ENCODE measurements around the gene CPPED1. TPM values are rescaled to one million over a fixed set of nuclear protein-coding genes. Genes with fewer than 3 reads are reported as not detected.

CPPED1 gene
- total and polyA plus RNA-seq, 4 donors, result 8.8 to 13.3 (median 9.5) TPM

DNA sequence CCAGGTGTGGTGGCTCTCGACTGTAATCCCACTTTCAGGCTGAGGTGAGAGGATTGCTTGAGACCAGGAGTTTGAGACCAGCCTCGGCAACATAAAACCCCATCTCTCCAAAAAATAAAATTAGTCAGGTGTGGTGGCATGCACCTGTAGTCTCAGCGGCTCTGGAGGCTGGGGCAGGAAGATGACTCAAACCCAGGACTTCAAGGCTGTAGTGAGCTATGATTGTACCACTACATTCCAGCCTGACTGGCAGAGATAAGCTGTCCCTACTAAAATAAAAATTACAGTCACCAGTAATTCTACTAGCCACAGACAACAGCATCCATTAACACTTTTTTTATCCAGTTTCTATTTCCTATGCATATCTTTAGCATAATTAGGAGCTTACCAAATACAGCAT lies 176.3 kb downstream of the CPPED1 start:
- Histone ChIP-seq H3K27ac (ENCODE audit: low read depth, low read length) (no peak overlapping the region), H3K4me3 (ENCODE audit: low read depth, low read length) (no peak overlapping the region), H3K4me1 (ENCODE audit: control insufficient read depth, insufficient read depth, low read length) (no peaks in the 10 kb centered on the region), H3K27me3 (ENCODE audit: control insufficient read depth, insufficient read depth, low read length) (no peaks in the 10 kb centered on the region), H3K36me3 (ENCODE audit: control insufficient read depth, insufficient read depth, low read length) (no peaks in the 10 kb centered on the region), H3K9me3 (ENCODE audit: control insufficient read depth, insufficient read depth, low read length) (no peaks in the 10 kb centered on the region)
- no peak for DNase-seq (ENCODE audit: low read depth in 4 of 6, low spot score in 6 of 6)
- WGBS (ENCODE audit: insufficient coverage), result 86% methylated on average over 1 of the region's 3 CpGs

DNA sequence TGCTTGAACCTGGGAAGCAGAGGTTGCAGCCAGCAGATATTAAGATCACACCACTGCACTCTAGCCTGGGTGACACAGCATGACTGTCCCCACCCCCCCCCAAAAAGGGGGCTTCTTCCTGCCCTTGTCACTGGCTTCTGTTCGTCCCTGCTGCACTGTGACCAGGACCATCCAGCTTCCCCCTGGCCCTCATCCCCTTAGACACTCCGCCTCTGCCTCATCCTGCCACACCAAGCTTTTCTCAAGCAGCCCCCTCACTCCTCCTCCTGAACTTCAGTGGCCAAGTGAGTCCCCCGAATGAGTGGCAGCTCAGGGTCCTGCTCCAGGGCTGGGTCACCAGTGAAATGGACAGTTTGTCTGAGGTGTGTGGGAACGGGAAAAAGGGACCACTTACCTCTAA lies 177.3 kb downstream of the CPPED1 start:
- no peak for DNase-seq (ENCODE audit: low read depth in 4 of 6, low spot score in 6 of 6)
- H3K4me1 ChIP-seq (ENCODE audit: control insufficient read depth, insufficient read depth, low read length), result no peaks in the 10 kb centered on the region
- no peaks in the 10 kb centered on the region for H3K9me3 ChIP-seq (ENCODE audit: control insufficient read depth, insufficient read depth, low read length)
- H3K27me3 ChIP-seq (ENCODE audit: control insufficient read depth, insufficient read depth, low read length), result no peaks in the 10 kb centered on the region
- WGBS (ENCODE audit: insufficient coverage), result 100% methylated on average over 1 of the region's 4 CpGs
- H3K27ac ChIP-seq (ENCODE audit: low read depth, low read length), result no peak overlapping the region
- no peak overlapping the region for H3K4me3 ChIP-seq (ENCODE audit: low read depth, low read length)
- no peaks in the 10 kb centered on the region for H3K36me3 ChIP-seq (ENCODE audit: control insufficient read depth, insufficient read depth, low read length)

DNA sequence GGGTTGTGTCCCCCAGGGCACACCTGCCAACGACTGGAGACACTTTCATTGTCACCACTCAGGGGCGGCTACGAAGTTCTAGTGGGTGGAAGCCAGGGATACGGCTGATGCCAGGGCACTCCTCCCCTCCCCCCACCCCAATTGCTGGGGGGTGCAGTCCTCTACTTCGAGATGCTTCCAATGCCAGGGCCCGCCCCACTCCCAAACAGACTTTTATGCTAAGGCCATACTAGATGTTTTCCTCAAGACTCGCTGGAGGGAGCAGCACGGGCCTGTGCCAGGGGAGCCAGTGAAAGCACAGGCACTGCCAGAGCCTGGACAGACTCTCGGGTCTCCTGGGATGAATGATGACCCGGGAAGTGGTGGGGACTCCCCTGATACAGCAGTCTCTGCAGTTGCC lies 178.0 kb downstream of the CPPED1 start:
- Histone ChIP-seq H3K4me3 (ENCODE audit: low read depth, low read length) (no peak overlapping the region), H3K9me3 (ENCODE audit: control insufficient read depth, insufficient read depth, low read length) (no peaks in the 10 kb centered on the region), H3K27me3 (ENCODE audit: control insufficient read depth, insufficient read depth, low read length) (no peaks in the 10 kb centered on the region), H3K27ac (ENCODE audit: low read depth, low read length) (no peak overlapping the region), H3K36me3 (ENCODE audit: control insufficient read depth, insufficient read depth, low read length) (no peaks in the 10 kb centered on the region), H3K4me1 (ENCODE audit: control insufficient read depth, insufficient read depth, low read length) (no peaks in the 10 kb centered on the region)
- WGBS (ENCODE audit: insufficient coverage), result 85% methylated on average over 6 of the region's 10 CpGs
- DNase-seq (ENCODE audit: low read depth in 4 of 6, low spot score in 6 of 6), result no peak

DNA sequence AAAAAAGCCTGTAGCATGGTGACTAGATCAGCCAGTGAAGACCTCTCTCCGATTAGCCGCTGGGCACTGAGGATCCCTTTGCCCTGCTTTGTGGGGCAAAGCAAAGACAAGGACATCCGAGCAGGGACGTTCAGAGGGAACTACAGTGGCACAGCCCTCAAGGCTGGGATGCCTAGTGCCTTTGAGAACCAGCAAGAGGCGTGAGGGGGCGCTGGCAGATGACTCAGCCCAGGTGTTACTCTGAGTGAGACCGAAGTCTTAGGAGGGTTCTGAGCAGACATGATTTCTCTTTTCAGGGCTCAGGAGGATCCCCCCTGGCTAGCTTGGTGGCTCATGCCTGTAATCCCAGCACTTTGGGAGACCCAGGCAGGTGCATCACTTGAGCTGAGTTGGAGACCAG lies 178.6 kb downstream of the CPPED1 start:
- Histone ChIP-seq H3K4me1 (ENCODE audit: control insufficient read depth, insufficient read depth, low read length) (no peaks in the 10 kb centered on the region), H3K27me3 (ENCODE audit: control insufficient read depth, insufficient read depth, low read length) (no peaks in the 10 kb centered on the region), H3K4me3 (ENCODE audit: low read depth, low read length) (no peak overlapping the region), H3K27ac (ENCODE audit: low read depth, low read length) (no peak overlapping the region), H3K9me3 (ENCODE audit: control insufficient read depth, insufficient read depth, low read length) (no peaks in the 10 kb centered on the region), H3K36me3 (ENCODE audit: control insufficient read depth, insufficient read depth, low read length) (no peaks in the 10 kb centered on the region)
- 72% methylated on average over 7 of the region's 7 CpGs for WGBS (ENCODE audit: insufficient coverage)
- no peak for DNase-seq (ENCODE audit: low read depth in 4 of 6, low spot score in 6 of 6)

DNA sequence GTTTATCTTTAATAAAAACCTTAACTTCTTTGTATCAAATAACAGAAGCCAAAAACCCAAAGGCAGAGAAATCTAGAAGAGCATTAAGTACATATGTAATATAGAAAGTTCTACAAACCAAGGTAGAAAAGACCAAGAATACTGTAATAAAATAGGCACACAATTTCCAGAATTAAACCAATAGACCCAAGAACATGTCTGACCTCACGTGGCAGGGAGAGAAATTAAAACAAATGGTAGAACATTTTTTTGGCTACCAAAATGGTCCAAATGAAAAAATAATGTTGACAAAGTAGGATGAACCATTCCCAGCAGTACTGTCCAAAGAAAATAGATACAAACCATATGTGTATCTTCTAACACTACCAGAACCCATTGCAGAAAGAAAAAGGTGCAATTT lies 183.5 kb downstream of the CPPED1 start:
- Histone ChIP-seq H3K4me3 (ENCODE audit: low read depth, low read length) (no peak overlapping the region), H3K4me1 (ENCODE audit: control insufficient read depth, insufficient read depth, low read length) (no peaks in the 10 kb centered on the region), H3K27ac (ENCODE audit: low read depth, low read length) (no peak overlapping the region), H3K36me3 (ENCODE audit: control insufficient read depth, insufficient read depth, low read length) (no peaks in the 10 kb centered on the region), H3K27me3 (ENCODE audit: control insufficient read depth, insufficient read depth, low read length) (no peaks in the 10 kb centered on the region), H3K9me3 (ENCODE audit: control insufficient read depth, insufficient read depth, low read length) (no peaks in the 10 kb centered on the region)
- no peak for DNase-seq (ENCODE audit: low read depth in 4 of 6, low spot score in 6 of 6)
- no CpG with 5 or more reads among the region's 1 CpG for WGBS (ENCODE audit: insufficient coverage)

DNA sequence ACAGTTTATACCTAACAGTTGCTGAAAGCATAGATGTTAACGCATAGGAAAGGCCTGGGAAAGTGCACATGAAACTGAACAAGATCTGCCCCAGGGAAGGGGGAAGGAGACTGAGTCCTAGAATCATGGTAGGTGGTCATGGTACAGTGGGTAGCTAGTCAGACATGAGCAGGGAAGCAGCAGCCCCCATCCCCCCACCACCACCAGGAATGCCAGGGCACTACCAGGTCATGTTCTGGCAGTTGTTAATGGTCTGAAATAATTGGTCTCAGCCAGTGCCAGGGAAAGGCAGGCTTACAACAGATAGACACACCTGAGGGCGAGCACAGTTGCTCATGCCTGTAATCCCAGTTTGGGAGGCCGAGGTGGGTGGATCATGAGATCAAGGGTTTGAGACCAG lies 185.2 kb downstream of the CPPED1 start:
- Histone ChIP-seq H3K27me3 (ENCODE audit: control insufficient read depth, insufficient read depth, low read length) (no peaks in the 10 kb centered on the region), H3K27ac (ENCODE audit: low read depth, low read length) (no peak overlapping the region), H3K36me3 (ENCODE audit: control insufficient read depth, insufficient read depth, low read length) (no peaks in the 10 kb centered on the region), H3K9me3 (ENCODE audit: control insufficient read depth, insufficient read depth, low read length) (no peaks in the 10 kb centered on the region), H3K4me1 (ENCODE audit: control insufficient read depth, insufficient read depth, low read length) (no peaks in the 10 kb centered on the region), H3K4me3 (ENCODE audit: low read depth, low read length) (no peak overlapping the region)
- no peak for DNase-seq (ENCODE audit: low read depth in 4 of 6, low spot score in 6 of 6)
- 96% methylated on average over 3 of the region's 3 CpGs for WGBS (ENCODE audit: insufficient coverage)

DNA sequence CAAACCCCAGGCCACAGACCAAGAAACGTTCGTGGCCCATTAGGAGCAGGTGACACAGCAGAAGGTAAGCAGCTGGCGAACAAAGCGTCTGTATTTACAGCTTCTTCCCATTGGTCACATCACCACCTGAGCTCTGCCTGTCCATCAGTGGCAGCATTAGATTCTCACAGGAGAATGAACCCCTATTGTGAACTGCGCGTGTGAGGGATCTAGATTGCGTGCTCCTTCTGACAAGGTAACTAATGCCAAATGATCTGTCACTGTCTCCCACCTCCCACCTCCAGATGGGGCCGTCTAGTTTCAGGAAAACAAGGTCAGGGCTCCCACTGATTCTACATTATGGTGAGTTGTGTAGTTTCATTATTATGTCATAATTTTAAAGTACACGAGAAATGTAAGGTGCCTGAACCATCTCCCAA lies 186.3 kb downstream of the CPPED1 start:
- Histone ChIP-seq H3K36me3 (ENCODE audit: control insufficient read depth, insufficient read depth, low read length) (no peaks in the 10 kb centered on the region), H3K4me3 (ENCODE audit: low read depth, low read length) (no peak overlapping the region), H3K9me3 (ENCODE audit: control insufficient read depth, insufficient read depth, low read length) (no peaks in the 10 kb centered on the region), H3K4me1 (ENCODE audit: control insufficient read depth, insufficient read depth, low read length) (no peaks in the 10 kb centered on the region), H3K27ac (ENCODE audit: low read depth, low read length) (no peak overlapping the region), H3K27me3 (ENCODE audit: control insufficient read depth, insufficient read depth, low read length) (no peaks in the 10 kb centered on the region)
- 58% methylated on average over 4 of the region's 9 CpGs for WGBS (ENCODE audit: insufficient coverage)
- DNase-seq (ENCODE audit: low read depth in 4 of 6, low spot score in 6 of 6), result no peak

DNA sequence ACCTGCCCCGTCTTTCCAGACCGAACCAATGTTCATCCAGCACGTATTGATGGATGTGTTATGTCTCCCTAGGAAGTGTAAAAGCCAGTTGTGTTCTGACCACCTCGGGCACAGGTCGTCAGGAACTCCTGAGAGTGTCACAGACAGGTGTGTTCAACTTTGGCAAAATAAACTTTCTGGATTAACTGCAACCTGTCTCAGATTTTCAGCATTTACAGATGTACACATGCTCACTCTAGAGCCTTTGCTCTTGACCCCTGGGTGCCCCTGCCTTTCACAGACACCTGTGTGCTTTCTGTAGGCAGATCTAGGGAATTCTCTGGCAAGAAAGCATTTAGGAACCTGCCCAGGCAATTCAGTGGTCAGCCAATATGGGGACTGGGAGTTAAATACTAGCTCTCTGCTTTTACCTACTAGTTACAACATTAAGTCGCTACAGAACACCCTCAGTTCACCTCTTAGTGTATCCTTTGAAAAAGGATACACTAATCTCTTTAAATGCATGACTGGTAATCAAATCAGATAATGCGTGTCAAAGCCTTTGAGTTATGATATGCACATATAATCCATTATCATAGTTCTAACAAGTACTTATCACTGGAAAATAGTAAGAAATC lies 188.9 kb downstream of the CPPED1 start:
- H3K36me3 ChIP-seq (ENCODE audit: control insufficient read depth, insufficient read depth, low read length), result no peaks in the 10 kb centered on the region
- H3K27ac ChIP-seq (ENCODE audit: low read depth, low read length), result no peak overlapping the region
- H3K4me1 ChIP-seq (ENCODE audit: control insufficient read depth, insufficient read depth, low read length), result no peaks in the 10 kb centered on the region
- no peak overlapping the region for H3K4me3 ChIP-seq (ENCODE audit: low read depth, low read length)
- no peaks in the 10 kb centered on the region for H3K27me3 ChIP-seq (ENCODE audit: control insufficient read depth, insufficient read depth, low read length)
- no peaks in the 10 kb centered on the region for H3K9me3 ChIP-seq (ENCODE audit: control insufficient read depth, insufficient read depth, low read length)
- no peak for DNase-seq (ENCODE audit: low read depth in 4 of 6, low spot score in 6 of 6)
- WGBS (ENCODE audit: insufficient coverage), result 87% methylated on average over 4 of the region's 7 CpGs

DNA sequence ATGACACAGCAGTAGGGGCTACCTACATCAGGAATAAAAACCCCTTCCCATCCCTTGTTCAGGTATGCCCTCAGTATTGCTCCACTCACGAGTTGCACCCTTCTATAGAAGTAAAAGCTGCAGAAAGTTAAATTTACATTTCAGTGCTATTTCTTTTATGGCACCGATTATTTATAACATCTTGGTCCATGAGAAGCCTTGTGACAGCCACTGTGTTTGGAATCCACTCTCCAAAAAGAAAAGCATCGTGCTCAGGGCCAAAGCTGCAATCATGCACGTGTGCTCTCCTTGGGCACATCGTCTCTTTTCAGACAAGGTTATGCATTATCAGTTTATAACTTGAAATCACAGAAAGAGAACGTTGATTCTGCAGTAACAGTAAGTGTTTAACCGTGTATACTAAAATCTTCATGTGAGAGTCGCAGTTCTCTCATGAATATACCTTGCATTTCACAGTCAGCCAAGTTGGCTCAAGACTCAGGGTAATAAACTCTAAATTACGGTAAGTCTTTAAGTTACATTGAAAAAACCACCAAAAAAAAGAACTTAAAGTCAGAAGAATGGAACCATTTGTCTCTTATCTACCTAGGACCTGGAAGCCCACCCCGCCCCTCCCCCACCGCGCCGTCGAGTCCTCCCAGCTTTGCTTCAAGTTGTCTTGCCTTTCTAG lies 189.6 kb downstream of the CPPED1 start:
- Histone ChIP-seq H3K36me3 (ENCODE audit: control insufficient read depth, insufficient read depth, low read length) (no peaks in the 10 kb centered on the region), H3K4me1 (ENCODE audit: control insufficient read depth, insufficient read depth, low read length) (no peaks in the 10 kb centered on the region), H3K27me3 (ENCODE audit: control insufficient read depth, insufficient read depth, low read length) (no peaks in the 10 kb centered on the region), H3K9me3 (ENCODE audit: control insufficient read depth, insufficient read depth, low read length) (no peaks in the 10 kb centered on the region), H3K27ac (ENCODE audit: low read depth, low read length) (no peak overlapping the region), H3K4me3 (ENCODE audit: low read depth, low read length) (no peak overlapping the region)
- DNase-seq (ENCODE audit: low read depth in 4 of 6, low spot score in 6 of 6), result no peak
- WGBS (ENCODE audit: insufficient coverage), result 86% methylated on average over 1 of the region's 14 CpGs

Measured in spinal cord (tissue), 10 donors.